ENCODE results near the gene DENND4A.
"Not testable (repeated sequence)": the region's sequence is repeated elsewhere in the genome, so short reads cannot be mapped to it uniquely, and the experiment has no call there.

The DENND4A gene

GRCh38 chr15:65639509-65639908, 152.6 kb downstream of the DENND4A start:
- no peak for DNase-seq (ENCODE audit: low read depth in 1 of 2, low spot score in 1 of 2)

GRCh38 chr15:65638681-65639089, 153.4 kb downstream of the DENND4A start:
- peak in 1 of 2 donors; percentile 3 for DNase-seq (ENCODE audit: low read depth in 1 of 2, low spot score in 1 of 2)

- DNase-seq (ENCODE audit: low read depth in 1 of 2, low spot score in 1 of 2): no peak
Measured at GRCh38 chr15:65638109-65638508, 154.0 kb downstream of the DENND4A start.

- no peak for DNase-seq (ENCODE audit: low read depth in 1 of 2, low spot score in 1 of 2)
Measured at GRCh38 chr15:65634356-65634755, 157.7 kb downstream of the DENND4A start.

- DNase-seq (ENCODE audit: low read depth in 1 of 2, low spot score in 1 of 2): no peak
Measured at GRCh38 chr15:65633752-65634151, 158.3 kb downstream of the DENND4A start.

GRCh38 chr15:65632780-65633375, 159.2 kb downstream of the DENND4A start:
- DNase-seq (ENCODE audit: low read depth in 1 of 2, low spot score in 1 of 2): no peak

GRCh38 chr15:65631503-65631902, 160.6 kb downstream of the DENND4A start:
- no peak for DNase-seq (ENCODE audit: low read depth in 1 of 2, low spot score in 1 of 2)

- no peak for DNase-seq (ENCODE audit: low read depth in 1 of 2, low spot score in 1 of 2)
Measured at GRCh38 chr15:65630760-65631159, 161.3 kb downstream of the DENND4A start.

GRCh38 chr15:65629548-65629947, 162.5 kb downstream of the DENND4A start:
- no peak for DNase-seq (ENCODE audit: low read depth in 1 of 2, low spot score in 1 of 2)

GRCh38 chr15:65626856-65627255, 165.2 kb downstream of the DENND4A start:
- DNase-seq (ENCODE audit: low read depth in 1 of 2, low spot score in 1 of 2): no peak

- DNase-seq (ENCODE audit: low read depth in 1 of 2, low spot score in 1 of 2): no peak
Measured at GRCh38 chr15:65623103-65623502, 169.0 kb downstream of the DENND4A start.

- no peak for DNase-seq (ENCODE audit: low read depth in 1 of 2, low spot score in 1 of 2)
Measured at GRCh38 chr15:65621638-65622037, 170.5 kb downstream of the DENND4A start, which contains the start of gene SLC24A1. TSS of gene SLC24A1 (plus strand) at chr15:65621938. CDS start at chr15:65624081, 2,143 bp downstream.

GRCh38 chr15:65620833-65621232, 171.3 kb downstream of the DENND4A start:
- no peak for DNase-seq (ENCODE audit: low read depth in 1 of 2, low spot score in 1 of 2)

GRCh38 chr15:65619626-65620290, 172.3 kb downstream of the DENND4A start:
- DNase-seq (ENCODE audit: low read depth in 1 of 2, low spot score in 1 of 2): no peak

- DNase-seq (ENCODE audit: low read depth in 1 of 2, low spot score in 1 of 2): no peak
Measured at GRCh38 chr15:65618560-65619109, 173.5 kb downstream of the DENND4A start.

- not testable (repeated sequence) for DNase-seq (ENCODE audit: low read depth in 1 of 2, low spot score in 1 of 2)
Measured at GRCh38 chr15:65615887-65616286, 176.2 kb downstream of the DENND4A start.

- DNase-seq (ENCODE audit: low read depth in 1 of 2, low spot score in 1 of 2): no peak
Measured at GRCh38 chr15:65612949-65613744, 178.9 kb downstream of the DENND4A start.

GRCh38 chr15:65612616-65612946, 179.5 kb downstream of the DENND4A start:
- DNase-seq (ENCODE audit: low read depth in 1 of 2, low spot score in 1 of 2): no peak

GRCh38 chr15:65611888-65612615, 180.0 kb downstream of the DENND4A start:
- no peak for DNase-seq (ENCODE audit: low read depth in 1 of 2, low spot score in 1 of 2)

GRCh38 chr15:65610871-65611718, 181.0 kb downstream of the DENND4A start, which contains the start of gene INTS14:
TSS of gene INTS14 (minus strand) at chr15:65611131. CDS start at chr15:65607380, 3,751 bp downstream.
- DNase-seq (ENCODE audit: low read depth in 1 of 2, low spot score in 1 of 2): peak; percentile 79 to 92

Data from activated T-helper 1 cell treated with anti-CD3 and anti-CD28 coated beads, Interleukin-2, amount 50 U/mL, for 16 hours (primary cell).